OCI-LY1 (cell line): ENCODE data around the gene PPDPF.

Experiments
- H2AFZ ChIP-seq: fragments of 200-600 bp; sonication (generic), shearing (Covaris generic); 2 replicates; pipeline ENCODE4 v1.6.0; 2014; ENCODE audit warnings: antibody characterized with exemption, mild to moderate bottlenecking, low read length
- H3F3A ChIP-seq: fragments of 200-600 bp; sonication (generic), shearing (Covaris generic); 2 replicates; pipeline ENCODE4 v1.6.0; 2014; ENCODE audit warnings: mild to moderate bottlenecking, antibody characterized with exemption, low read length, moderate library complexity; ENCODE audit not compliant: insufficient read depth
- H3K27ac ChIP-seq: fragments of 200-600 bp; sonication (generic); 2 replicates; pipeline ENCODE4 v1.5.1; 2014; ENCODE audit warnings: low read length, mixed run types, mild to moderate bottlenecking, low read depth; ENCODE audit not compliant: poor library complexity, severe bottlenecking
- H3K27me3 ChIP-seq: fragments of 200-600 bp; sonication (generic); 2 replicates; pipeline ENCODE4 v1.6.0; 2014; ENCODE audit warnings: antibody characterized with exemption, mild to moderate bottlenecking, low read length, moderate library complexity; ENCODE audit not compliant: insufficient read depth
- H3K36me3 ChIP-seq: fragments of 200-600 bp; sonication (generic); 2 replicates; pipeline ENCODE4 v1.6.1; 2014; ENCODE audit warnings: mild to moderate bottlenecking, antibody characterized with exemption, low read length, moderate library complexity, mixed read lengths; ENCODE audit not compliant: insufficient read depth
- H3K4me1 ChIP-seq: fragments of 200-600 bp; sonication (generic); 2 replicates; pipeline ENCODE4 v1.5.1; 2014; ENCODE audit warnings: mild to moderate bottlenecking, low read length, moderate library complexity; ENCODE audit not compliant: insufficient read depth, severe bottlenecking
- H3K4me2 ChIP-seq: fragments of 200-600 bp; sonication (generic), shearing (Covaris generic); 2 replicates; pipeline ENCODE4 v1.6.1; 2014; ENCODE audit warnings: low read length
- H3K4me3 ChIP-seq: fragments of 200-600 bp; sonication (generic); 2 replicates; pipeline ENCODE4 v1.5.1; 2014; ENCODE audit warnings: low read length, low read depth, mild to moderate bottlenecking, mixed read lengths; ENCODE audit not compliant: poor library complexity, severe bottlenecking
- H3K79me2 ChIP-seq: fragments of 200-600 bp; shearing (Covaris generic); 2 replicates; pipeline ENCODE4 v1.6.1; 2016; ENCODE audit warnings: mixed run types, low read length, mixed read lengths; ENCODE audit not compliant: insufficient read depth
- H3K9ac ChIP-seq: fragments of 200-600 bp; sonication (generic), shearing (Covaris generic); 2 replicates; pipeline ENCODE4 v1.6.1; 2014; ENCODE audit warnings: mild to moderate bottlenecking, low read length, mixed read lengths
- H3K9me2 ChIP-seq: fragments of 200-600 bp; sonication (generic), shearing (Covaris generic); 2 replicates; pipeline ENCODE4 v1.6.1; 2014; ENCODE audit warnings: low read depth, mild to moderate bottlenecking, low read length, mixed read lengths
- H3K9me3 ChIP-seq: fragments of 200-600 bp; shearing (Covaris generic); 2 replicates; pipeline ENCODE4 v1.6.1; 2014; ENCODE audit warnings: low read length, mixed read lengths
- H4K20me1 ChIP-seq: fragments of 200-600 bp; sonication (generic), shearing (Covaris generic); 2 replicates; pipeline ENCODE4 v1.6.0; 2016; ENCODE audit warnings: mild to moderate bottlenecking, low read length; ENCODE audit not compliant: insufficient read depth
- EZH2 ChIP-seq: fragments of 200-600 bp; sonication (generic), shearing (Covaris generic); IDR thresholded peaks from 2 replicates; pipeline ENCODE4 v1.8.0; 2017; ENCODE audit warnings: borderline replicate concordance, mixed run types, mild to moderate bottlenecking, antibody characterized with exemption, low read length, moderate library complexity, mixed read lengths
- TF ChIP-seq, protein P1 (sequence below): fragments of 200-600 bp; sonication (generic), shearing (Covaris generic); IDR thresholded peaks from 2 replicates; pipeline ENCODE4 v1.5.1; 2017; ENCODE audit warnings: mild to moderate bottlenecking, antibody characterized with exemption, low read length, moderate library complexity, mixed read lengths

The PPDPF gene

DNA sequence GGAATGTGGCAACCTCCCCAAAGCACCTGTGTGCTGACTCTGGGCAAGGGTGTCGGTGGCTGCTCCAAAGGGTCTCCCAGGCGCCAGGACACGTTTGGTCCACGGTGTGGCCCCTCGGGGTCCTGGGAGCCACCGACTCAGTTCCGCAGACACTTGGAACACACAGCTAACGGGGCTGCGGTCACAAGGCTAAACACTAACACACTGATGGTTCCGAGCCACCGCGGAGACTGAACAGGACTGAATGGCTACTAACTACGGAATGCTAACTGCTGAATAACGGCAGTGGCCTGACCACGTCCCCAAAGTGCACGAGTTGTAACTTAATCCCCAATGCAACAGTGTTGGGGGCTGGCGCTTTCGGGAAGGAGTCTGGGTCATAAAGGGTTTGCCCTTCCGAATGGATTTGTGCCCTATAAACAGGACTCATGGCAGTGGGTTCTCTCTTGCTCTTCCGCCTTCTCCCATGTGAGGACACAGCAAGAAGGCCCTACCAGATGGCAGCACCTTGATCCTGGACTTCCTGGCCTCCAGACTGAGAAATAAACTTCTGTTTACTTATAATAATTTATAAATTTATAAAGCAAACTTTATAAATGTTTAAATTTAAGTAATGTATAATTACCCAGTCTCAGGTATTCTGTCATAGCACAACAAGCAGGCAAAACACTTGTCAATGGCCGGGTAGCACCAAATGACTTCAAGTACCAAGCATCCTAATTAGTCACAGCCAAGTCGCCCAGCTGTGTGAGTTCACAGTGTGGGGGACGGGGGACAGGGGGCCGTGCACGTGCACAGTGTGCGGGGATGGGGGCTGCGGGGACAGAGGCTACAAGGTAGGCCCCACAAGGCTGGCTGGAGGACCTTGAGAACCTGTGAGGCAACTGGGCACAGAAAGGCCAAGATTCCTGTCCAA, 19.4 kb upstream of the PPDPF start:
- no peak overlapping the region; the same call in 1 of the 2 replicates for H3K4me2 ChIP-seq
- H2AFZ ChIP-seq, result no peak overlapping the region
- H3K9ac ChIP-seq, result no peak overlapping the region

DNA sequence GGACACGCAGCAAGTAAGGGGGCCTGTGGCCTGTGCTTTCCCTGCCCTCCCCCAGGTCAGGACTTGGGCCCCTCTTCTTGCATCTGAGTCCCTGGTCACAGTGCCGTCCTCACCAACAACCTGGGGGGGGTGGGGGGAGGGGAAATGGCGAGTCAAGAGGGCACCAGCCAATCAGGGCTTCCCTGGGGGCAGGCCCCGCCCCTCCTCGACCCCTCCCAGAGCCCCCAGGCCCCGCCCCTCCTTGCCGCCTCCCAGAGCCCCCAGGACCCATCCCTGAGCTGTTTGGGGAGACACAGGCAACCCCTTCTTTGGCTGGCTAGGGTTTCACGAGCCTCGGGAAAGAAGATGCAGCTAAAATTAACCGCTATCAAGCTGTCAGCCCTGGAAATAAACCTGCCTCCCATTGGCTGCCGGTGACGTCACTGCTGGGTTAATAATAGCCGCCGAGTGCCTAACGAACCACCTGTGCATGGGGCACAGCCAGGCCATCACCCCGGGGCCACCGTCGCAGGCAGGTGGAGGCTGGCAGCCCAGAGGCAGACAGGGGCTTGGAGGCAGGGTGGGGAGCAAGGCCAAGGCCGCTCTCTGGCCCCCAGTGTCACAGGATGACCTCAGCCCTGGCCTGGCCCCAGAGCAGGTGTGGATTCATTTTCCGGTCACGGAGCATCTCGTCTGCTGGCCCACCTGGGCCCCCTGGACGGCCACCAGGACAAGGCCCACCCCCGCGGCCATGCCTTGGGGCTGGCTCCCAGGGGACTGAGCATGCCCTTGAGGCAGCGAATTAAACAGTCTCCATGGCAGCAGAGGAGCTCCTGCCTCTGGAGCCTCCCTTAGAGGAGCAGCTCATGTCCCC, 18.5 kb upstream of the PPDPF start:
- Histone ChIP-seq H3K9me3 (0 out of 2 replicates have a peak, but pooled peaks cover 6% of the 10 kb centered on the region), H3K9ac (no peak overlapping the region), H4K20me1 (no peaks in the 10 kb centered on the region), H2AFZ (no peak overlapping the region), H3K9me2 (no peaks in the 10 kb centered on the region), H3K36me3 (no peaks in the 10 kb centered on the region; the same call in 1 of the 2 replicates), H3F3A (no peaks in the 10 kb centered on the region), H3K4me3 (peak overlapping the region; percentile 26), H3K27ac (no peak overlapping the region), H3K27me3 (peaks cover 22% of the 10 kb centered on the region; the same call in 1 of the 2 replicates), H3K79me2 (no peaks in the 10 kb centered on the region), H3K4me1 (peaks cover 9% of the 10 kb centered on the region), H3K4me2 (peak overlapping the region; percentile 28)
- no peak for TF ChIP-seq EZH2
- TF ChIP-seq, protein P1, sequence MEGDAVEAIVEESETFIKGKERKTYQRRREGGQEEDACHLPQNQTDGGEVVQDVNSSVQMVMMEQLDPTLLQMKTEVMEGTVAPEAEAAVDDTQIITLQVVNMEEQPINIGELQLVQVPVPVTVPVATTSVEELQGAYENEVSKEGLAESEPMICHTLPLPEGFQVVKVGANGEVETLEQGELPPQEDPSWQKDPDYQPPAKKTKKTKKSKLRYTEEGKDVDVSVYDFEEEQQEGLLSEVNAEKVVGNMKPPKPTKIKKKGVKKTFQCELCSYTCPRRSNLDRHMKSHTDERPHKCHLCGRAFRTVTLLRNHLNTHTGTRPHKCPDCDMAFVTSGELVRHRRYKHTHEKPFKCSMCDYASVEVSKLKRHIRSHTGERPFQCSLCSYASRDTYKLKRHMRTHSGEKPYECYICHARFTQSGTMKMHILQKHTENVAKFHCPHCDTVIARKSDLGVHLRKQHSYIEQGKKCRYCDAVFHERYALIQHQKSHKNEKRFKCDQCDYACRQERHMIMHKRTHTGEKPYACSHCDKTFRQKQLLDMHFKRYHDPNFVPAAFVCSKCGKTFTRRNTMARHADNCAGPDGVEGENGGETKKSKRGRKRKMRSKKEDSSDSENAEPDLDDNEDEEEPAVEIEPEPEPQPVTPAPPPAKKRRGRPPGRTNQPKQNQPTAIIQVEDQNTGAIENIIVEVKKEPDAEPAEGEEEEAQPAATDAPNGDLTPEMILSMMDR, result no peak

More for the DNA sequence above, 19.4 kb upstream of the PPDPF start:
- H3K27me3 ChIP-seq, result peaks cover 16% of the 10 kb centered on the region; the same call in 1 of the 2 replicates
- H3K36me3 ChIP-seq, result no peaks in the 10 kb centered on the region; the same call in 1 of the 2 replicates
- no peaks in the 10 kb centered on the region for H3F3A ChIP-seq
- H3K9me2 ChIP-seq, result no peaks in the 10 kb centered on the region
- H3K79me2 ChIP-seq, result no peaks in the 10 kb centered on the region
- TF ChIP-seq, protein P1, result no peak
- TF ChIP-seq EZH2, result no peak
- H3K9me3 ChIP-seq, result 0 out of 2 replicates have a peak, but pooled peaks cover 6% of the 10 kb centered on the region
- H3K4me3 ChIP-seq, result no peak overlapping the region
- no peak overlapping the region for H3K27ac ChIP-seq
- H4K20me1 ChIP-seq, result no peaks in the 10 kb centered on the region
- H3K4me1 ChIP-seq, result peaks cover 9% of the 10 kb centered on the region

DNA sequence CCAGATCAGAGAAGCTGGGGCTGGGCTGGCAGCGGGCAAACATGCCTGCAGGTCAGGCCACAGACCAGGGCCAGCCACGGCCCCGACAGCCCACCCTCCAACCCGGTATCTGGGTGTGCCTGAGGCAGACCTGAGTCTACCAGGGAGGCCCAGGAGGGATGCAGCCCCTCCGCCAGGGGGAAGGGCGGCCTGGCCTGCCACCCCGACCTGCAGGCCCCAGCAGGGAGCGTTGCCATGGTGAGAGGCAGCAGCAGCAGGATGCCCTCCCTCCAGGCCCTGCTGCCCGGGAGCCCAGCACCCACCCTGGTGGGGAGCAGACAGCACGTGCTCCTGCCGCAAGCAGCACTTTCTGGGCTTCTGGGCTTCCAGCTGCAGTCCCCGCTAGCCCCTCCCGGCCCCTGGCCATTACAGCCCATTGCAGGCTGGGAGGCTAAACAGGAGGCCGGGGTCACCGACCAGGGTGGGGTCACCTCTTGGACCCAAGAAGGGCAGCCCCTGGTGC, 17.8 kb upstream of the PPDPF start:
- Histone ChIP-seq H2AFZ (no peak overlapping the region), H3K79me2 (no peaks in the 10 kb centered on the region), H3K4me1 (peaks cover 9% of the 10 kb centered on the region), H3K9ac (no peak overlapping the region), H3K36me3 (no peaks in the 10 kb centered on the region; the same call in 1 of the 2 replicates), H3K27me3 (peaks cover 22% of the 10 kb centered on the region; the same call in 1 of the 2 replicates), H3K9me3 (0 out of 2 replicates have a peak, but pooled peaks cover 6% of the 10 kb centered on the region), H3K27ac (no peak overlapping the region), H3K9me2 (no peaks in the 10 kb centered on the region), H3F3A (no peaks in the 10 kb centered on the region), H3K4me2 (no peak overlapping the region), H3K4me3 (no peak overlapping the region), H4K20me1 (no peaks in the 10 kb centered on the region)
- TF ChIP-seq EZH2, result no peak
- TF ChIP-seq, protein P1, result no peak
